Cardiac septum (tissue), 1 donor: ENCODE measurements around the gene OR52A5. TPM values are rescaled to one million over a fixed set of nuclear protein-coding genes. Genes with fewer than 3 reads are reported as not detected.
"Not testable (repeated sequence)": the region's sequence is repeated elsewhere in the genome, so short reads cannot be mapped to it uniquely, and the experiment has no call there.

Source experiments
- DNase-seq: peaks from one replicate; pipeline ENCODE4 v3.0.0-alpha.2; 2020; ENCODE audit warnings: low spot score
- intact Hi-C: fragments of 100-400 bp; cut with DNase I; formaldehyde crosslinking; loops from one replicate; pipeline ENCODE4 v1.14.0; 2022
- long read RNA-seq: library from polyadenylated mRNA; unstranded; transcript quantifications from one replicate; pipeline ENCODE4 v2.0.0, GENCODE V29; 2021
- total RNA-seq: library from RNA; stranded (reverse); fragmentation: NEBNext Ultra II Directional; extraction: Animal tissue kit (Norgen Biotek cat#: 25700); gene quantifications from one replicate; pipeline ENCODE4 v1.2.1, GENCODE V29; 2021
- donor health status: DM: no; HTN: no; CAD: no.

Gene OR52A5
- not detected for total RNA-seq
- long read RNA-seq, result 0 reads

- intact Hi-C loops, result no loop called here
- no peak for DNase-seq
Measured at GRCh38 chr11:5137996-5138395, at the start of gene OR52A5. Gene OR52A5, minus strand, starts transcription at chr11:5138356. Its CDS starts 5,714 bp downstream, at chr11:5132642.

DNA sequence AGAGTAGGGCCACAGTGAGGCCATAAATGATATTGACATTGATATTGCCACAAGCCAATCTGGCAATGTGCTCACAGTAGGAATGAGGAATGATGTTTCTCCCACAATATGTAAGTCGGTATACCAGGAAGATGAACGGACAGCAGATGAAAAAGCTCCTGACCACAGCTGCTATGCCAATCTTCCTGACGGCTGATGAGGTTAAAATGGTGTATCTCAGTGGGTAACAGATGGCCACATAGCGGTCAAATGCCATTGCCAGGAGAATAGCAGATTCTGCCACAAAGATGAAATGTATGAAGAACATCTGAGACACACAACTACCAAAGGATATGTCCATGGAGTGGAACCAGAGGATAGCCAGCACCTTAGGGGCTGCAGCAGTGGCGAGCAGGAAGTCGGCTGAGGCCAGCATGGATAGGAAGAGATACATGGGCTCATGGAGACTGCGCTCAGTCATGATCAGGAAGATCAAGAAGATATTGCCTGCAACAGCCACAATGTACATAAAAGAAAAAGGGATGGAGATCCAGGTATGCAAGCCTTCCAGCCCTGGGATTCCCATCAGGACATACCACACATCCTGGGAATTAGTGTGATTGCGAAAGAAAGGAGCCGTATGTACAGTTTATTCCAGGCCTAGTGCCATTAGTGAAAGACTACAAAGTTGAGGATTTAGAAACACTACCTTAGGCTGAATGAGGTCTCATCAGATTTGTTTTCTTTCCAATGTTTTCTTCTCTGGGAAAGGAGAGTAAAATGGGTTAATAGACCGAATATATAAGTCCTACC is 40.1 kb upstream of the OR52A5 start:
- intact Hi-C loops, result no loop called here
- no peak for DNase-seq

GRCh38 chr11:5174934-5175333 is 36.8 kb upstream of the OR52A5 start:
- intact Hi-C loops, result no loop called here
- no peak for DNase-seq

DNA sequence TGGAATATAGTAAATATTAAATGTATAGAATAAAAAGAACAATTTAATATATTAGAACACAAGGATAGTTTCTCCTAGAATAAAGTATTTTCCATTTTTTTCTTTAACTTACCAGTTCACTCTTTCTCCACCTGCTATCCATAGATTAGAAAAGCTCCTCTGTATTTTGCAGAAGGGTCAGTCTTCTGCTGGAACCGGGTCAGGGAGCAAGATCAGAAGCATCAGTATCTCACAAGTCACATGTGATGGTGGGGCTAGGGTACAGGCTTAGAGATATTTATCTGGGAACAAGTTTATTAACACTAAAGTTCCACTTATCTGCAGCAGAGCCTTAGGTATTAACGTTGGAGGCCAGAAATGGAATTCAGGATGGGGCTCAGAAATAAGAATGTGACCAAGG is 33.7 kb upstream of the OR52A5 start:
- intact Hi-C loops, result no loop called here

DNA sequence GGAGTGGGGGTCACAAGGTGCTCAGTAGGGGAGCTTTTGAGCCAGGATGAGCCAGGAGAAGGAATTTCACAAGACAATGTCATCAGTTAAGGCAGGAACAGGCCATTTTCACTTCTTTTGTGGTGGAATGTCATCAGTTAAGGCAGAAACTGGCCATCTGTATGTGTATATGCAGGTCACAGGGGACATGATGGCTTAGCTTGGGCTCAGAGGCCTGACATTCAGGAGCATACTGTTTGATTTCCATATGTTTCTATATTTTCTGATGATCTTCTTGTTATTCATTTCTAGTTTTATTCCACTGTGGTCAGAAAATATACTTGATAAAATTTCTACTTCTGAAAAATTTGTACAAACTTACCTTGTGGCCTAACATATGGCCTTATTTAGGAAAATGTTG is 27.7 kb upstream of the OR52A5 start:
- intact Hi-C loops, DNase-seq: not testable (repeated sequence)

More for the DNA sequence above, 33.7 kb upstream of the OR52A5 start:
- DNase-seq, result no peak

DNA sequence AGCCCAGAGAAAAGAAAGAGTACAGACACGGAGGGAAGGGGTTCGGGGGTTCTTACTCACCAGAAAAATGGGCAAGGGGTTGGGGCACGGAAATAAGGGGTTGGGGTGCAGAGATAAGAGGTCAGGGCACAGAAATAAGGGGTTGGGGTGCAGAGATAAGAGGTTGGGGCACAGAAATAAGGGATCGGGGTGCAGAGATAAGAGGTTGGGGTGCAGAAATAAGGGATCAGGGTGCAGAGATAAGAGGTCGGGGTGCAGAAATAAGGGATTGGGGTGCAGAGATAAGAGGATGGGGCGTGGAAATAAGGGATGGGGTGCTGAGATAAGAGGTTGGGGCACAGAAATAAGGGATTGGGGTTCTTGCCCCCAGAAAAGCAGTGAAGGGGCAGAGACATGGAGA is 26.7 kb upstream of the OR52A5 start:
- DNase-seq, intact Hi-C loops: not testable (repeated sequence)

- DNase-seq, intact Hi-C loops: not testable (repeated sequence)
Measured at GRCh38 chr11:5161045-5161444, 22.9 kb upstream of the OR52A5 start.

GRCh38 chr11:5160217-5160616 is 22.1 kb upstream of the OR52A5 start:
- intact Hi-C loops, DNase-seq: not testable (repeated sequence)

DNA sequence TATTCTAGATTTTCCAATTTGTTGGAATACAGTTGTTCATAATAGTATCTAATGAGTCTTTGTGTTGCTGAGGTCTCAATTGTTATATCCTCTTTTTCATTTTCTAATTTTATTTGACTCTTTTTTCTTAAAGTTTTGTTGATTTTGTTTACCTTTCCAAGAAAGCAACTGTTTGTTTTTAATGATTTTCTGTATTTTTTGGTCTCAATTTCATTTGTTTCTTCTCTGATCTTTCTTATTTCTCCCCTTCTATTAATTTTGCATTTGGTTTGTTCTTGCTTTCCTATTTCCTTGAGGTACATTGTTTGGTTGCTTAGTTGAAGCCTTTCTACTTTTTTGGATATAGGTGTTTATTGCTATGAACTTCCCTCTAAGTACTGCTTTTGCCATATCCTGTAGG is 21.6 kb upstream of the OR52A5 start:
- DNase-seq, result no peak

GRCh38 chr11:5154657-5155056 is 16.5 kb upstream of the OR52A5 start, which contains the start of gene OR52A1:
Gene OR52A1, minus strand, starts transcription at chr11:5154757. Its CDS starts 2,388 bp downstream, at chr11:5152369.
- intact Hi-C loops, result no loop called here
- DNase-seq, result no peak

More for the DNA sequence above, 21.6 kb upstream of the OR52A5 start:
- intact Hi-C loops, result no loop called here

GRCh38 chr11:5153574-5154431 is 15.6 kb upstream of the OR52A5 start:
- DNase-seq, result no peak
- intact Hi-C loops, result no loop called here

- no peak for DNase-seq
- intact Hi-C loops, result no loop called here
Measured at GRCh38 chr11:5151713-5152153, 13.6 kb upstream of the OR52A5 start.

DNA sequence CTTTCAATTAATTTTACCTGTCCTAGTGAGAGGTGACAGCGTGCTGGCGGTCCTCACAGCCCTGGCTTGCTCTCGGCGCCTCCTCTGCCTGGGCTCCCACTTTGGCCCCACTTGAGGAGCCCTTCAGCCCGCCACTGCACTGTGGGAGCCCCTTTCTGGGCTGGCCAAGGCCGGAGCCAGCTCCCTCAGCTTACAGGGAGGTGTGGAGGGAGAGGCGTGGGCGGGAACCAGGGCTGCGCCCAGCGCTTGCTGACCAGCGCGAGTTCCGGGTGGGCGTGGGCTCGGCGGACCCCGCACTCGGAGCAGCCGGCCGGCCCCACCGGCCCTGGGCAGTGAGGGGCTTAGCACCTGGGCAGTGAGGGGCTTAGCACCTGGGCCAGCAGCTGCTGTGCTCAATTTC is 6.0 kb upstream of the OR52A5 start:
- not testable (repeated sequence) for DNase-seq

GRCh38 chr11:5137014-5137413 is 1.1 kb downstream of the OR52A5 start:
- intact Hi-C loops, result no loop called here
- no peak for DNase-seq

More for the DNA sequence above, 6.0 kb upstream of the OR52A5 start:
- intact Hi-C loops, result not testable (repeated sequence)

GRCh38 chr11:5136261-5136660 is 1.9 kb downstream of the OR52A5 start:
- intact Hi-C loops, result no loop called here
- DNase-seq, result no peak

GRCh38 chr11:5131584-5132335 is 6.4 kb downstream of the OR52A5 start:
- intact Hi-C loops, result no loop called here

DNA sequence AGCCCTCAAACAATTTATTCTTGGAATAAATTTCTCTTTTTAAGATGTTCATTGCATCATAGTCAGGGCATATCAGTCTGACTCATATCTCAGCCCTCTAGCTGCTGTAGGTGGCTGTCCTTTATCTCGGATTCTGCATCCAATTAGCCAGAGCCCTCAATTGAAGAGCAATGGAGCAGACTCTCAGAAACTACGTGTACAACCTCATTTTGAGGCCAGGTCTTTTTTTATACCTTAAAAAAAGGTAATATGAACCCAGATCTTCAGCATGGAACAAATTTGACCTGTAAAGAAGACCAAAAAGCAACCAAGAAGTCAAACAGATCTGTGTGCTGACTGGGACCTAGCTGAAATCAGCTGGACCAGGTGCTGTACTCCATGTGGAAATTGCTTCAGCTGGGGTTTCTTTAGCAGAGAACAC is 8.7 kb downstream of the OR52A5 start:
- DNase-seq, result no peak
- intact Hi-C loops, result no loop called here

More at GRCh38 chr11:5131584-5132335, 6.4 kb downstream of the OR52A5 start:
- DNase-seq, result no peak

DNA sequence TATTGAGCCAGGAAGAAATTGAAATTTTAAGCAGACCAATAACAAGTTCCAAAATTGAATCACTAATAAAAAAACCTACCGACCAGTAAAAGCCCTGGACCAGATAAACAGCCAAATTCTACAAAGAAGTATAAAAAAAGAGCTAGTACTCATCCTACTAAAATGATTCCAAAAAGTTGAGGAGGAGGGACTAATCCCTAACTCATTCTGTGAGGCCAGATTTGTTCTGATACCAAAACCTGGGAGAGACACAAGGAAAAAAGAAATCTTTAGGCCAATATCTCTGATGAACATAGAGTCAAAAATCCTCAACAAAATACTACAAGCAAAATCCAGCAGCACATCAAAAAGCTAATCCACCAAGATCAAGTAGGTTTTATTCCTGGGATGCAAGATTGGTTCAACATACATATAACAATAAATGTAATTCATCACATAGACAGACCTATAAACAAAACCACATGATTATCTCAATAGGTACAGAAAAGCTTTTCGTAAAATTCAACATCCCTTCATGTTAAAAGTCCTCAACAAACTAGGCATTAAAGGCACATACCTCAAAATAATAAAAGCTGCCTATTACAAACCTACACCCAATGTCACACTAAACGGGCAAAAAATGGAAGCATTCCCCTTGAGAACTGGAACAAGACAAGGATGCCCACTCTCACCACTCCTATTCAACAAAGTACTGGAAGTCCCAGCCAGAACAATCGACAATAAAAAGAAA is 13.1 kb downstream of the OR52A5 start:
- no peak for DNase-seq

More for the DNA sequence above, 13.1 kb downstream of the OR52A5 start:
- intact Hi-C loops, result loop anchor here (2.0 kb wide), 1 partner anchor 256 kb away; no protein-coding TSS in a partner anchor
